ENCODE measurements around the gene ATOX1. TPM values are rescaled to one million over a fixed set of nuclear protein-coding genes. Genes with fewer than 3 reads are reported as not detected.

The ATOX1 gene
- total RNA-seq, 1 experiment from 2014 or later: 202 TPM

DNA sequence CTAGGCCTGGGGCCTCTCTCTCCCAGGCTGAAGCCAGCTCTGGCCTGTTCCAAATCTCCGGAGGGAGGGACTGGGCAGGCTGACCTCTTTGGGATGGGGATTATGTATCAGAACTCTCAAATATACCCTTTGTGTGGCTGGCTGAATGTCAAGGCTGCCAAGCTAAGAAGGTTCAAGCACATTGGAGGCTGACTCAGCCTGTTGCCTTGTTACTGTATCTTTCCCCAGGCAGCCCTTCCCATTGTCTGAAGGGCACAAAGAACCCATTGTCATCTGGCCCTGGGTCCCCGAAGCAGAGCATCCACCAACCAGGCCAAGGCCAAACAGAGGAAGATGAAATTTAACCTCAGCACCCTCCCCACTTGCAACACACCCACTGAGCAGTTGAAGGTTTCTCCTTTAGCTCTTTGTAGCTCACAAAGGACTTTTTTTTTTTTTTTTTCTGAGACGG lies 64.4 kb downstream of the ATOX1 start:
- ChIA-PET CTCF (interaction anchor here (0.7 kb wide), 1 partner anchor 77 kb away, joined by 7 read pairs; no protein-coding TSS in a partner anchor), POLR2A (no interaction called here)
- TF ChIP-seq, protein P1, sequence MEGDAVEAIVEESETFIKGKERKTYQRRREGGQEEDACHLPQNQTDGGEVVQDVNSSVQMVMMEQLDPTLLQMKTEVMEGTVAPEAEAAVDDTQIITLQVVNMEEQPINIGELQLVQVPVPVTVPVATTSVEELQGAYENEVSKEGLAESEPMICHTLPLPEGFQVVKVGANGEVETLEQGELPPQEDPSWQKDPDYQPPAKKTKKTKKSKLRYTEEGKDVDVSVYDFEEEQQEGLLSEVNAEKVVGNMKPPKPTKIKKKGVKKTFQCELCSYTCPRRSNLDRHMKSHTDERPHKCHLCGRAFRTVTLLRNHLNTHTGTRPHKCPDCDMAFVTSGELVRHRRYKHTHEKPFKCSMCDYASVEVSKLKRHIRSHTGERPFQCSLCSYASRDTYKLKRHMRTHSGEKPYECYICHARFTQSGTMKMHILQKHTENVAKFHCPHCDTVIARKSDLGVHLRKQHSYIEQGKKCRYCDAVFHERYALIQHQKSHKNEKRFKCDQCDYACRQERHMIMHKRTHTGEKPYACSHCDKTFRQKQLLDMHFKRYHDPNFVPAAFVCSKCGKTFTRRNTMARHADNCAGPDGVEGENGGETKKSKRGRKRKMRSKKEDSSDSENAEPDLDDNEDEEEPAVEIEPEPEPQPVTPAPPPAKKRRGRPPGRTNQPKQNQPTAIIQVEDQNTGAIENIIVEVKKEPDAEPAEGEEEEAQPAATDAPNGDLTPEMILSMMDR (IDR thresholded peaks at IDR 0.05): no peak
- no peak for TF ChIP-seq SIN3A (IDR thresholded peaks at IDR 0.05; ENCODE audit: borderline replicate concordance, insufficient read depth, low read depth, low read length)
- TF ChIP-seq, protein P2, sequence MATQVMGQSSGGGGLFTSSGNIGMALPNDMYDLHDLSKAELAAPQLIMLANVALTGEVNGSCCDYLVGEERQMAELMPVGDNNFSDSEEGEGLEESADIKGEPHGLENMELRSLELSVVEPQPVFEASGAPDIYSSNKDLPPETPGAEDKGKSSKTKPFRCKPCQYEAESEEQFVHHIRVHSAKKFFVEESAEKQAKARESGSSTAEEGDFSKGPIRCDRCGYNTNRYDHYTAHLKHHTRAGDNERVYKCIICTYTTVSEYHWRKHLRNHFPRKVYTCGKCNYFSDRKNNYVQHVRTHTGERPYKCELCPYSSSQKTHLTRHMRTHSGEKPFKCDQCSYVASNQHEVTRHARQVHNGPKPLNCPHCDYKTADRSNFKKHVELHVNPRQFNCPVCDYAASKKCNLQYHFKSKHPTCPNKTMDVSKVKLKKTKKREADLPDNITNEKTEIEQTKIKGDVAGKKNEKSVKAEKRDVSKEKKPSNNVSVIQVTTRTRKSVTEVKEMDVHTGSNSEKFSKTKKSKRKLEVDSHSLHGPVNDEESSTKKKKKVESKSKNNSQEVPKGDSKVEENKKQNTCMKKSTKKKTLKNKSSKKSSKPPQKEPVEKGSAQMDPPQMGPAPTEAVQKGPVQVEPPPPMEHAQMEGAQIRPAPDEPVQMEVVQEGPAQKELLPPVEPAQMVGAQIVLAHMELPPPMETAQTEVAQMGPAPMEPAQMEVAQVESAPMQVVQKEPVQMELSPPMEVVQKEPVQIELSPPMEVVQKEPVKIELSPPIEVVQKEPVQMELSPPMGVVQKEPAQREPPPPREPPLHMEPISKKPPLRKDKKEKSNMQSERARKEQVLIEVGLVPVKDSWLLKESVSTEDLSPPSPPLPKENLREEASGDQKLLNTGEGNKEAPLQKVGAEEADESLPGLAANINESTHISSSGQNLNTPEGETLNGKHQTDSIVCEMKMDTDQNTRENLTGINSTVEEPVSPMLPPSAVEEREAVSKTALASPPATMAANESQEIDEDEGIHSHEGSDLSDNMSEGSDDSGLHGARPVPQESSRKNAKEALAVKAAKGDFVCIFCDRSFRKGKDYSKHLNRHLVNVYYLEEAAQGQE (IDR thresholded peaks at IDR 0.05; ENCODE audit: insufficient read depth in 1 of 2, low read depth in 2 of 2, low read length in 1 of 2): no peak
- TF ChIP-seq POLR2AphosphoS5 (IDR thresholded peaks at IDR 0.05; ENCODE audit: low read depth, low read length): no peak
- TF ChIP-seq TCF7L2 (IDR thresholded peaks at IDR 0.05; ENCODE audit: low read depth, low read length): no peak
- Histone ChIP-seq H3K36me3 (ENCODE audit: control insufficient read depth, insufficient read depth, low read length) (no peaks in the 10 kb centered on the region), H3K4me1 (ENCODE audit: control insufficient read depth, insufficient read depth, low read length) (peaks cover 43% of the 10 kb centered on the region), H3K27ac (ENCODE audit: low read length) (peak overlapping the region; percentile 72), H3K4me3 (ENCODE audit: low read depth in 2 of 2, low read length in 2 of 2) (no peak overlapping the region), H3K27me3 (ENCODE audit: control insufficient read depth, insufficient read depth, low read length) (no peaks in the 10 kb centered on the region), H3K9me3 (ENCODE audit: control insufficient read depth, insufficient read depth, low read depth, low read length) (no peaks in the 10 kb centered on the region)
- BruUV-seq (replicated peaks): no TSS peak
- no peak for DNase-seq (ENCODE audit: low read depth, low spot score)
- intact Hi-C loops (cut with micrococcal nuclease; ENCODE audit: unreplicated experiment): no loop called here
- ATAC-seq: no peak
- in situ Hi-C loops (cut with HindIII; ENCODE audit: low pct_unique_long_range_greater_than_20kb, low sequenced_read_pairs): no loop called here

Other genes with a start within 250 kb of the ATOX1 start
- gene FAT2, start 167.3 kb downstream of the ATOX1 start, total RNA-seq (2021; ENCODE audit: unreplicated experiment): not detected
- gene SPARC, start 71.7 kb downstream of the ATOX1 start, total RNA-seq (2021; ENCODE audit: unreplicated experiment): 228 TPM
- gene G3BP1, start 13.3 kb upstream of the ATOX1 start, total RNA-seq (2021; ENCODE audit: unreplicated experiment): 290 TPM
- gene GLRA1, start 166.2 kb upstream of the ATOX1 start, total RNA-seq (2021; ENCODE audit: unreplicated experiment): not detected